HG03060 (cell line): Measurements from ENCODE around the gene LMO2.

Experiments used
- ATAC-seq: cut with Tn5 transposase; IDR thresholded peaks from one replicate; pipeline ENCODE4 v1.9.1; 2021; ENCODE audit warnings: low read depth, moderate number of reproducible peaks; ENCODE audit not compliant: unreplicated experiment

The LMO2 gene

DNA sequence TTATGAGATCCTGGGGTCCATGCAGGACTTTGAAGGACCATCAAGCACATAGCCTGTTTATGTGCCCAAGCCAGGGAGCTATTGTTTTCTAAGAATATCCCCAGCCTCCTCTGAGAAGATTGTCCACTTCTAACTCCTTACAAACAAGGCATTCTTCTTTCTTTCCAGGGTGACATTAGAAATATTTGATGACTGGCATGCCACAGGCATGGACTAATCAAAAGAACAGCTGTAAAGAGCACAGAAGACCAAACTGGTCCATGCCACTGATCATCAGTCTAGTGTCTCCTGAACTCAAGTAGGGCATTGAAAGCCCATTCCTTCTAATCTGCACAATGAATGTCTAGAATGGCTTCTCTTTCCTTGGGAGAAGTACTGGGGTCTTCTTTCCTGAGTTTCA lies 24.9 kb upstream of the LMO2 start:
- no peak for ATAC-seq

DNA sequence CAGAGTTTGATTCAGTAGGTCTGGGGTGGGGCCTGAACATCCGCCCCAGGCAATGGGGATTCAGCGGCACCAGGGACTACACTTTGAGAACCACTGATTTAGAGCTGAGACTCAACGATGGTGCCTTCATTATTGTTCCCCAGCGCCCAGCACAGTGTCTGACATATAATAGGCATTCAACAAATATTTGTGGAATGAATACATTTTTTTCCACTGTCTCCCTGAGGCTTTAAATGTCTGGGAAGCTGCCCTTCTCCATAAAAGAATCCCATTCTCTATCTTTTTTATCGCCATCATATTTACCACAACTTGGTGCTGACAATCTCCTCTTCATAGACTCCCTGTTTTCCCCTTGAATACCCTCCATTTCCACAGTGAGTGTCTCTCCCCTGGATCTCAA lies 23.6 kb upstream of the LMO2 start:
- ATAC-seq, result no peak

DNA sequence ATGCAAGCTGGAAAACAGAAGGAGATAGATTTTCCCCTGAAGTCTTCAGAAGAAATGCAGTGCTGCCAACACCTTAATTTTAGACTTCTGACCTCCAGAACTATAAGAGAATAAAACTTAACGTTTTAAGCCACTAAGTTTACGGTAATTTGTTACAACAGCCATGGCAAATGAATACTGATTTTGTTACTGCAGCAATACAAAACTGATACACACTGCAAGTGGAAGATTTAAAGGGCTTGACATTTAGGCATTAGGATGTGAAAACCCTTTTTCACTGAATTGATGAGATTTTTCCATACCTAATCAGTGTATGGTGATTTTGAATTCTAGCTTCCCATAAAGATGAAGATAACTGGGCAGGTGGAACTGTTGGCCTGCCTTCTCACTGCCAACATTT lies 22.1 kb upstream of the LMO2 start:
- ATAC-seq, result no peak

DNA sequence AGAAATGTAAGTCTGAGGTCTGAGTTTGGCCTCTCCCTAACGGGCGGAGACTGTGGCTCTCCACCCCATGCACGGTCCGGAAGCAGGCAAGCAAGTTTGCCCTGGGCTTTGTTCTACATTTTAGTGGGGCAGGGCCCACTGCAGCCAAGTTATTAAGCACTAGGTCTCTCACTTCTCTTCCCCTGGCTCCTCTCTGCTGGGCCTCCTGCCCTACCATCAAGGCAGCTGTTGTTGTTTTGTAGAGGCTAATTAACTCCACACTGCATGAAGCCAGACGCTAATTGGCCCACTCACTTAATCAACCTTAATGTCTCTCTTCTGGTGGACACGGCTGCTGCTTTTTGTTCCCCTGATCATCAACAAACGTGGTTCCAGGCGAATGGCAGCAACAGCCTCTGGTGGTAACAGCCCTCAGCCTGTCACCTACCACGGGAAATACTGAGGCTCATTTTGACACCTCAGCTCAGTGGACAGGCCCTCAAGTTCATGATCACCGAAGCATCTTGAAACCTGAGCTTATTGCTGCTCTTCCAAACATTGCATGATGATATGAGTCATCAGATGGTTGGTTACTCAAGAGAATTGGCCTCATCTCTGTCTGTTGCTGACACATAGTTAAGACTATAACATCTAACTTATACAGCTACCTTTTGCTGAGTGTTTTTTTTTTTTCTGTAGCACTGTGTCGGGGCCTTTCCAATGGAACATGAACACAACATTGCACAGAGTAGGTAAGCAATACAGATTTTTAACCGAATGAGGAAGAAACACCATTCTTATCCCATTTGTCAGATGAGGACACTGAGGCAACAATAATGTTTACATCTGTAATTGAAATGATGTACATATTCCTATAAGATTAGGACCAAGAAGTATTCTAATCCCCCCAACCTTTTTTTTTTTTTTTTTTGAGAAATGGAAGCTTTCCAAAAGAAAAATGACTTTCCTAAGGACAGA lies 20.8 kb upstream of the LMO2 start:
- ATAC-seq, result peak; percentile 76

DNA sequence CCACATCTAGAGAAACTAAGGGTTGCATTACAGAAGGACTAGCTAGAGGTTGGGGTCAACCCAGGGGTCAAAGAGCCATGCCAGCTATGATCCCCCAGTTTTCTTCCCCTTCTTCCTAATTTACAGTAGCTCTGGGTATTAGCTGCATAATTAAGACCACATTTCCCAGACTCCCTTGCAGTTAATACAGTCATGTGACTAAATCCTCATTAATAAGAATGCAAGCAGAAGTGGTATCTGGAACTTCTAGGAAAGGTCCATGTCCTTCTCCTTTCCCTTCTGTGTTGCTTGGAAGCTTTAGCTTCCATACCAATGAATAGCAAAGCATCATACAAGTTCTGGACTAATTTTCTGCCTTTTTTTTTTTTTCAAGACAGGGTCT lies 19.1 kb upstream of the LMO2 start:
- no peak for ATAC-seq

DNA sequence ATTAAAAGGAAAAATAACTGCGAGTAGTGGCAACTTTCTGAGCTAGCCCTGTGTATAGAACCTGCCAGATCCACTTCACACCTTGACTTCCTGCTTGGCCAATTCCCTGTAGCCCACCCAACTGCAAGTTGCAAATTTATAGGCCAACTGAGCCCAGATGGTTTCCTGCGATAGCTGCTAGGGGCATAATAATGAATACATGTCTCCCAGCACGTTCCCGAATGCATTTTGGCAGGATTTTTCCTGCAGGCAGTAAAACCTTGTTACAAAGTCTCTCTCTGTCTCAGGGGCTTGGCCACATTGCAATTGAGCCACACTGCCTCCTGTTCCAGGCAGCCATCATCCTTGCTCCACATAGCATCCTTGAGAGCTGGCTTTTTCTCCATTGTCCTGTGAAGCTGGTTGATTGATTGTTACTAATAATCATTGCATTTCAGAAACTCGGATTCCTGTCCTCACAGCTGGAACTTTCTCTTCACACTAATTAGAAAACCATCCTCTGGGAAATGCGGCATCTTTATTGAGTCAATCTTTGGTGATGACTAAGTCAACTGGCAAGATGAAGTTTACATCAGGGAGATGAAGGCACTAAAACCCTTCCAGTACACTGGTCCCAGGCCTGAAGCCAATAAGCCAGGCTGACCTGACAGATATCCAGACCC lies 18.6 kb upstream of the LMO2 start:
- ATAC-seq, result no peak

DNA sequence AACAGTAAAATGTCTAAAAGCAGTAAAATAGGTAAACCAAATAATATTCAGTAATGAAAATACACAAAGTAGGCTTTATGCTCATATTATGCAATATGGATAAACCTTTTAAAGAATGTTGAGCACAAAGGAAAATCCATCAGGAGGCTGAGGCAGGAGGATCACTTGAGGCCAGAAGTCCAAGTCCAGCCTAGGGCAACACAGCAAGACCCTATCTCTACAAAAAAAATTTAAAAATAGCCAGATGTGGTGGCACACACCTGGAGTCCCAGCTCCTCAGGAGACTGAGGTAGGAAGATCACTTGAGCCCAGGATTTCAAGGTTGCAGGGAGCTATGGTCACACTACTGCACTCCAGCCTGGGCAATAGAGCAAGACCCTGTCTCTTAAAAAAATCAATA lies 17.7 kb upstream of the LMO2 start:
- no peak for ATAC-seq

DNA sequence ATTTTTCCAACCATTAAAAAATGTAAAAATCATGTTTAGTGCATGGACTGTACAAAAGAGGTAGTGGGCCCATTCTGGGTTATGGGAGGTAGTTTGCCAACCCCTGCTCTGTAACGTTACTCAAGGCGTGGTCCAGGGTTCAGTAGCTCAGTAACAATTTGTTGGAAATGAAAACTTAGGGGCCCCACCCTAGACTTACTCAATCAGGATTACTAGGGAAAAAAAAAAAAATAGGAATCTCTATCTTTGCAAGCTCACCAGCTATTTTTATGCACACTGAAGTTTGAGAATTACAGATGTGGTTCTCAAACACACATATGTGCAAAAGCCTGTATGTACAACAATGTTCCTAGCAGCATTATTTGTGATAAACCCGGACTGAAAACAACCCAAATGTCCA lies 17.3 kb upstream of the LMO2 start:
- no peak for ATAC-seq

DNA sequence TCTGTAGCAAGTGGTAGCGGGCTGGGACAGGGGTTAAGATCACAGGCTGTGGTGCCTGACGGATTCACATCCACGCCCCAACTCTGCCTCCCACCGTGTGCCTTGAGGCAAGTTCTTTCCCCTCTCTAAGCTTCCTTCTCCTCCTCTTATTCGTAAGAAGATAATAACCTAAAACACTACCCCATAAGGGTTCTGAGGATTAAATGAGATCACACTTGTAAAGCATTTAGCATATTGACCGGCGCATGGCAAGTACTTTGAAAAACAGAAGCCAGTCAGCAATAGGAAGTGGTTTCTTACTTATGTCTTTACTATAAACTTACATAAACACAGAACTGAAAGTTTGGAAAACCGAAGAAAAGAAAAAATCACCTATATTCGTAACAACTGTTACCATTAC lies 15.5 kb upstream of the LMO2 start:
- no peak for ATAC-seq

DNA sequence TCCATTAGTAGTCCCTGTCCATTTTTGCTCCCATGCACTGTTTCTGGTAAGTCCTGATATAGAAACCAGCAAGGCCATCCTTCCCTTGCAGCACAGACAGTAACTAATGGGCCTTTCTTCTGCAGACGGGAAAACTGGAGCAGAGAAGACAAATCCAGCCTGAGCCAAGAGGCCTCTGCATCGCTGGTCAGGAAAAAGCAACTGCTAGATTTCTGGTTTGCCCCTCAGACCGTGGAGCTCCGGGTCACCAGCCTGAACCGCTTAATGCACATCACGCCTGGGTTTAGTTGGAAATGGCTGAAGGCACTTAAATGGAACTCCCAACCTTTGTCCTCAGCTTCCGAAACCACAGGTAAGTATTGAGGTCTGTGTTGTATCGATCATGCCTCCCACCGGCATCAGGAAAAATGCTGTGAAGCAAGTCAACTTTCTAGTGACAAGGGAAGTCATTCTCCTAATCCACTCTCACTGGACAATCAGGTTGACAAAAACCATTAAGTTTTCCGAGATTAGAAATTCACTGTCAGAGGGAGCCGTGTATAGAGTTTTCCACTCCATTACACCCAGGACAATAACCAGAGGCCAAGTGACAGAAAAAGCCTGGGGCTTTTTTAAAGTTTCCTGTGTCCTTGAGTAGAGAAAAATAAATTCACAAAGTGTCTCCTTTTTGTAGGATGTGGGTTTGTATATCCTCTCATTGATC lies 14.8 kb upstream of the LMO2 start:
- no peak for ATAC-seq

DNA sequence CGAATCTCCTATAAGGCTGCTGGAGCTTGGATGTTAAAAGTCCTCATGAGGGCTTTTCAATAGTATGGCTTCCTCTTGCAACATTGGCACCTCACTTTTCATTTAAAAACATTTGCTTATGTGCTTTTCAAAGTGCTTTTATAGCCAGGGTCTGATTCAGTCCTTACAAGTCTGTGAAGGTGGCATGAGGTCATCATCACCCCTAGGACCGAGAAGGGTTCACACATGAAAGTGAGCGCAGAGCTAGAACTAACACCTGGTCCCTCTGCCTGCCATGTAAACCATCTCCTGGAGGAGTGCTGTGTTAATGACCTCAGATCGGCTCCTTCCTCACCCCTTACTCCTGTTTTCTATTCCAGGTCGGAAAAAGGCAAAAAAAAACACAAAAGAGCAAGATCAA lies 12.2 kb upstream of the LMO2 start:
- no peak for ATAC-seq

DNA sequence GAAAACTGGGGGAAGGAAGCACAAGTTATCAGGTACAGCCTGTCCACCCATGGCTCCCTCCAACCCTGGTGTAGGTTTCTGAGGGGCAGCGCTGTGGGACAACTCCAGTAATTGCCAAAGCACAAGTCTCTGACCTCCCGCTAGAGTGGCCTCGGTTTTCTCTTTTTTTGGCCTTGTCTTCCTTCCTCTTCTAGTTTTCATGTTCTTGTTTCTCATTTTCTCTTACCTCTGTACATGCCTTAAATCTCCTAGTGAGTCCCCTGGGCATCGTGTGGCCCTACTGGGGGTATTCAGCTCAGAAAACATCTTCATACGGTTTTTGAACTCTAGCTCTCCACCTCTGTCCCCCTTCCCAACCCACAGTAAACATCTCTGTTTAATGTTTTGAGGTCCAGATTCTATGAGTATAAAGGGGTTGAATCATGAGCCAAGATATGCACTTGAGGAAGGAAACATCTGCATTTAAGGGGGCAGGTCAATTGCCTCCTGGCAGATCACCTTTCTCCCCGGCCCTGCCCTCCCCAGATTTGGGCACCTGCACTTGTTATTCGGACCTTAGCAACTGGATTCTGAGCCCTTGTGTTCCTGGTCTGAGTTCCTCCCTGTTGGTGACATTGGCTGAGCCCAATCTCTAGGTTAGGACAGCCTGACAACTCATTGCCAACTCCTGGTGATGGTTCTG lies 8.4 kb upstream of the LMO2 start:
- ATAC-seq, result no peak

DNA sequence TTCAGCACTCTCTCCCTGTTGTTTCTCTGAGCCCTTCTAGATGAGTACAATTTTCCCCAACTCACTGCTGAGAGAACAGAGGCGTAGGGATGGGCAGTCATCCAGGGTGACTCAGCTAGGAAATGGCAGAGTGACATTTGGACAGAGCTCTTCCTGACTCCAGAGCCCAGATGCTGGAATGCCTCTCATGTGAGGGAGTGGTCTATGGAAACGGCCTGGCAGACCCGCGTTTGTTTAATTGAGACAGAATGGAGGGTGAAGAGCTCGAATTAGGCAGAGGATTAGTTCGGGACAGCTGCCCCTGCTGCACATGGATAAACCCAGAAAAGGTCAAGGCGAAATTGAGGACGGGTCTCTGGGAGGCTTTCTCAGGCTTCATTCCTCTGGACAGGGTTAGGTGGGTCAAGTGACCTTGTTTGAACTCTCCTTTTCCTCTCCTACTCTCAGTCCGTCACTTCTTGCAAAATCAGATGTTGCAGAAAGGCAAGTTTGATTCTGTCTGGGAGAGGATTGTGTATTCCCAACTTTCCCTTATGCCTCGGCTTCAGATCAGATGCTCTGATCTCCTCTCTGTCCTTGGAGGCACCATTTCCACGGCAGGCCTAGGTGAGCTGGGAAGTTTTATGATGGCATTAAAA lies 7.6 kb upstream of the LMO2 start:
- no peak for ATAC-seq

DNA sequence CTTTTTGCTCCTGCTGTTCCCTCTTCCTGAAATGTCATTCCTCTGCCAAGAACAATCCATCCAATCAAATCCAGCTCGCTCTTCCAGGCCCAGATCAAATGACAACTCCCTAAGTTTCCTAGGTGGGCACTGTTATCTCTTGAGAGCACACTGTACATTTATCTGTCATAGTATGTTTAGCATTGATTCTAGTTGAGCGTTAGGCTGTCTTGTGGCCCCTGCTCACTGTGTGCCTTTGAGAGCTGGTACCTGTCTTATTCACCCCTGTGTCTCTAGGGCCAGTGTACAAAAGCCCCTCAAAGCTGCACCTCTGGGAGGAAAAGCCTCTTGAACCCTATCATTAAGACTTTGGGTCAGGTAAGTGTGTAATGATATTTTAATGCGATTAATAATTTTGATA lies 7.1 kb upstream of the LMO2 start:
- ATAC-seq, result no peak

DNA sequence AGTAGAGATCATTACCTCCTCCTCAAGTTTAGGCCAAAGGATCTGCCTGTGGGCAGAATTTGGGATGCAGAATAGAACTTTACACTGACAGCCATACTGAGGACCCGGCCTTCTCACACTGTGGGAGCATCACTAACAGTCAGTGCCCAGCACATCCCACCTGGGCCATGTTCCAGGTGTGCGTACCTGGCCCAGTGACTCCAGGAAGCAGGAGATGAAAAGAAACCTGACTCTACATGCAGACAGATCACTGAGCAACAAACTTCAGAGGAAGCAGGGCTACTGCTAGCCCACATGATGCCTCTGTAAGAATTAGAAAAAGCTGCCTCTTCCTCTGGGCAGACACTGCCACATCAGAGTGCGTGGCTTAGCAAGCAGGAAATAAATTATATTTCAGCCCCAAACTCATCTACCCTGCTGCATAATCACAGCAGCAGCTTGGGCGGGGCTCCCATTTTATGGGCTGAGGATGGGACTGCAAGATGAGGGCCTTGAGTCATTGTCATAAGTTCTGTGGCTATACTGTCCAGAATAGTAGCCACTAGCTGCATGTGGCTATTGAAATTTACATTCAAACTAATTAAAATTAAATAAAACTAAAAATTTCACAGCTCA lies 6.0 kb upstream of the LMO2 start:
- no peak for ATAC-seq

DNA sequence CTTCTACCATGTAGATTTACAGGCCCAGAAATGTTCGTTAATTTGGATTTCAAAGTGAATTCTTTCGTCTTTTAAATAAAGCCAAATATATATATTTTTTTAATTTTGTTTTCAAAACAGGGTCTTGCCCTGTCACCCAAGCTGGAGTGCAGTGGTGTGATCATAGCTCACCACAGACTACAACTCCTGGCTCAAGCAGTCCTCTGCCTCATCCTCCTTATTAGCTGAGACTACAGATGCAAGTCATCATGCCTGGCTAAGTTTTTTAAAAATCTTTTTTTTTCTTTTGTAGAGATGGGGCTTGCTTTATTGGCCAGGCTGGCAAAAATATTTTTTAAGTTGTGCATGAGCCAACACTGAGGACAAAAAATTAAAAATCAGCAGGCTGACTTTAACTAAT lies 5.0 kb upstream of the LMO2 start:
- ATAC-seq, result no peak

DNA sequence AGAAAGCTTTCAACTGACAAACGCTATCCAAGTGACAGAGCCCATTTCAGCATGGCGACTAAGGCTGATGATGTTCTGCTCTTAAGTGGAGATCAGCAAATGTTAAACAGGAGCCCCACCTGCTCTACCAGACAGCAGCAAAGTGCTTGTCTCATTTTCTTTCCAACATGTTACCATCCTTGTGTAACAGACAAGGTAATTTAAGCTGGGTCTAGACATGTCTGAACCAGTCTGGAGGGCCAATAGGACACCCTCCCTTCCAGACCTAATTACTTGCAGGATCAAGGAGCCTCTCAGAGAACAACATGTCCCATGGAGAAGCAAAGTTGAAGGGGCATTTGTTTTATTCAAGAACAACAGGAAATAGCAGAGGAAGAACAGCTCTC lies 3.9 kb upstream of the LMO2 start:
- ATAC-seq, result no peak

DNA sequence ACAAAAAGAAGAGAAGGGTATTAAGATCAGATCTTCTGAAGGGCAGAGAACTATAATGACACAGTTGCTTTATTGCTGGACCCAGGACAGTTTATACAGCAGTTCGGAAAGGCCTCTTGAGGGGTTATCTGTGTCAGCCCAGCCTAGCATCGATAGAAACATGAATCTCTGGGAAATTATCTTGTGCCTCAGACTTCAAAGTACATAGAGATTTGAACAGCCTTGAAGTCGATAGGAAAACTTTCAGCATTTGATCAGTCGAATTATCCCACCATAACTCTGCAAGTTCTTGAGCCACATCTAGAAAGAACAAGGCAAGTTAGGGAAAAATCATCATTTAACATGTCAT lies 2.5 kb upstream of the LMO2 start:
- ATAC-seq, result no peak

DNA sequence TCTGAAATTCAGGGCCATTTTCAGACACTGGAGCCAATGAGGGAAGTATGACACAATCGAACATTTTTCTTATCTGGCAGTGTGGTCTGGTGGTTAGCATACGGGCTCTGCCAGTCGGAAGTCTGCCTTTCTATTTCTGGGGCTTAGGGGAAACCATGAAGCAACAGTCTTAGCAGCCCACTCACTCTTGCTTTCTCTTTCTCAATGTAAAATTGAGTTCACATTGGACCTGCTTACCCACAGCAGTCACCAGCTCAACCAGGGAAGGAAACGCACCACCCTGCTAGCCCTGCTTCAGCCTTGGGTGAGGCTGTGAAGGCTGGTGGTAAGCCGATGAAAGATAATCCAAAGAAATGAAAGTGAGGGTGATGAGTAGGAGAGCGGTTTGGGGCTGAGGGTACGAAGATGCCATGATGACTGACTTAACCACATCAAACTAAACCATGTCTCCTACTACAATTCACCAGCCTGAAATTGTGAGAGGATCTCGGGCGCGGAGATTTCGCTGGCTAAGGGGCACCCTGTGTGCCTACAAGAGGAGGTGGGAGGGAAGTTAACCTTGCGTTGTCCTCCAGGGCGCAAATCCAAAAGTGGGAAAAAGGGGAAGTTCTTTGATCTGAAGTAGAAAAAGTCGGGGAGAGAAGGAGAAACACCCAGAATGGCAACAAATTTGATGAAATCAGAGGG lies 2.0 kb upstream of the LMO2 start:
- peak; percentile 71 for ATAC-seq
